Mucosa of descending colon (tissue), 3 donors: Measurements from ENCODE around the gene GPR132. TPM values are rescaled to one million over a fixed set of nuclear protein-coding genes. Genes with fewer than 3 reads are reported as not detected.

Experiments used
- ATAC-seq: fragments of 200-7000 bp; cut with Tn5 transposase; one replicate; pipeline ENCODE4 v1.9.1; 2020; ENCODE audit warnings: mild to moderate bottlenecking, moderate library complexity
- DNase-seq, 3 donors: peaks; one replicate each; pipeline ENCODE4 v3.0.0-alpha.2; 2020
- H3K36me3 ChIP-seq: fragments of 200-600 bp; one replicate; pipeline ENCODE4 v1.8.0; 2021; ENCODE audit warnings: low read depth, mild to moderate bottlenecking
- H3K4me1 ChIP-seq: fragments of 200-600 bp; one replicate; pipeline ENCODE4 v1.8.0; 2021; ENCODE audit warnings: low read depth, mild to moderate bottlenecking
- H3K4me3 ChIP-seq: fragments of 200-600 bp; one replicate; pipeline ENCODE4 v1.8.0; 2021; ENCODE audit warnings: mild to moderate bottlenecking
- H3K9me3 ChIP-seq: fragments of 200-600 bp; one replicate; pipeline ENCODE4 v1.8.0; 2021; ENCODE audit warnings: mild to moderate bottlenecking
- intact Hi-C, 2 donors: fragments of 100-400 bp; cut with DNase I in 1 of 2; cut with micrococcal nuclease in 1 of 2; formaldehyde crosslinking; loops; one replicate each; pipeline versions ENCODE4 v1.11.0 to v1.11.1; 2022; cut with DNase I, micrococcal nuclease
- total RNA-seq, 3 donors: library from RNA; stranded (reverse); fragmentation: NEBNext Ultra II Directional in 2 of 3; extraction: Animal tissue kit (Norgen Biotek cat#: 25700) in 2 of 3; gene quantifications; one replicate each; pipeline versions ENCODE4 v1.2.1 to v1.2.4, GENCODE V29; 2021 to 2023
- TF ChIP-seq, protein P1 (sequence below): fragments of 200-600 bp; IDR thresholded peaks from one replicate; pipeline ENCODE4 v1.8.0; 2022; ENCODE audit warnings: antibody characterized with exemption, mild to moderate bottlenecking
- donor health status: DM: no; HTN: no; CAD: no; lungs with moderate emphysema.
- donor health status: DM: no; HTN: no; CAD: no.
- donor health status: DM: no; HTN: yes; CAD: no.

Gene GPR132
- total RNA-seq, 3 donors from 2014 or later: 1.7 to 4.0 (median 3.1) TPM

DNA sequence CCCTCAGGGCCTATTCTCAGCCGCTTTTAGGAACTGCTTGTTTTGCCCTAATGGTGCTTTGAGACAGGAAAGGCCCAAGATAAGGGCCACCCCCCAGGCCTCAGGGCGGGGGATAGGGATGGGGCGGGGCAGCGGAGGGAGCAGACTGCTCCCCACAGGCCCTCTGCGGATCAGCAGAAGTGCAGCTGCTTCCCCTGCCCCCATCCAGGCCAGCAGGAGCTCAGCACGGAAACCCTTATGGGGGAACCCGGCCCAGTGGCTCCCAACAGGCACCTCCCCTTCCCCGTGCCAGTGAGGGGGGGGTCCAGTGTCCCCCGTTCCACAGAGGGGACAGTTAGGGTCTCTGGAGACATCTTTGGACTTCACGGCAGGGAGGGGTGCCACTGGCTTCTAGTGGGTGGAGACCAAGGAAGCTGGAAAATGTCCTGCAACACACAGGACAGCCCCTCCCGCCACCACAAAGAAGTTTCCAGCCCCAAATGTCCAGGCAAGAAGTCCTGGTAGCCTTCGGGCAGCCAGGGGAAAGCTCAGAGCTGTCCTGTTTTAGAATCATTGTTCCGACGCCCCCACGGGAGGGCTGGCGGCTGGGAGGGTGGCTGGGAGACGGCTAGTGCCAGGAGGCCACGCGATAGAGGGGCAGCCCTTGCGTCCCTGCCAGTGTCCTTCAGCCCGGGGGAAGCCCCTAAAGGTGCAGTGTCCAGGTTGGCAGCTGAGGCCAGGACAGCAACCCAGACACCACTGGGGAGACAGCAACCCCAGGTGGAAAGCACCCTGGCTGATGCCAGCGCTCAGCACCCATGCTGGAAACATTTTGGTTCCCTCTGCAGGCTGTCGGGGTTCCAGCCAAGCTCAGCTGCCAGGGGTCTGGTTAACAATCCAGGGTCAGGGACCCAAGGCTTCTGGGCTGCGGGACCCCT lies 10.4 kb upstream of the GPR132 start:
- H3K36me3 ChIP-seq: no peaks in the 10 kb centered on the region
- TF ChIP-seq, protein P1, sequence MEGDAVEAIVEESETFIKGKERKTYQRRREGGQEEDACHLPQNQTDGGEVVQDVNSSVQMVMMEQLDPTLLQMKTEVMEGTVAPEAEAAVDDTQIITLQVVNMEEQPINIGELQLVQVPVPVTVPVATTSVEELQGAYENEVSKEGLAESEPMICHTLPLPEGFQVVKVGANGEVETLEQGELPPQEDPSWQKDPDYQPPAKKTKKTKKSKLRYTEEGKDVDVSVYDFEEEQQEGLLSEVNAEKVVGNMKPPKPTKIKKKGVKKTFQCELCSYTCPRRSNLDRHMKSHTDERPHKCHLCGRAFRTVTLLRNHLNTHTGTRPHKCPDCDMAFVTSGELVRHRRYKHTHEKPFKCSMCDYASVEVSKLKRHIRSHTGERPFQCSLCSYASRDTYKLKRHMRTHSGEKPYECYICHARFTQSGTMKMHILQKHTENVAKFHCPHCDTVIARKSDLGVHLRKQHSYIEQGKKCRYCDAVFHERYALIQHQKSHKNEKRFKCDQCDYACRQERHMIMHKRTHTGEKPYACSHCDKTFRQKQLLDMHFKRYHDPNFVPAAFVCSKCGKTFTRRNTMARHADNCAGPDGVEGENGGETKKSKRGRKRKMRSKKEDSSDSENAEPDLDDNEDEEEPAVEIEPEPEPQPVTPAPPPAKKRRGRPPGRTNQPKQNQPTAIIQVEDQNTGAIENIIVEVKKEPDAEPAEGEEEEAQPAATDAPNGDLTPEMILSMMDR: no peak
- DNase-seq (peak; percentile 33 to 80 (median 60)), ATAC-seq (peak; percentile 72)
- no peaks in the 10 kb centered on the region for H3K4me1 ChIP-seq
- no peaks in the 10 kb centered on the region for H3K9me3 ChIP-seq
- intact Hi-C loops: no loop called here
- H3K4me3 ChIP-seq: no peak overlapping the region

GRCh38 chr14:105074601-105075053 lies 9.4 kb upstream of the GPR132 start:
- H3K4me1 ChIP-seq: no peaks in the 10 kb centered on the region
- DNase-seq: peak in 1 of 3 donors; percentile 62
- intact Hi-C loops: no loop called here
- H3K4me3 ChIP-seq: no peak overlapping the region
- TF ChIP-seq, protein P1: no peak
- H3K36me3 ChIP-seq: no peaks in the 10 kb centered on the region
- peak; percentile 15 for ATAC-seq
- H3K9me3 ChIP-seq: no peaks in the 10 kb centered on the region

GRCh38 chr14:105073720-105074600 lies 8.7 kb upstream of the GPR132 start:
- H3K9me3 ChIP-seq: no peaks in the 10 kb centered on the region
- H3K36me3 ChIP-seq: no peaks in the 10 kb centered on the region
- no peak overlapping the region for H3K4me3 ChIP-seq
- TF ChIP-seq, protein P1: no peak
- intact Hi-C loops: no loop called here
- no peaks in the 10 kb centered on the region for H3K4me1 ChIP-seq
- peak in 1 of 3 donors; percentile 50 for DNase-seq
- ATAC-seq: no peak

DNA sequence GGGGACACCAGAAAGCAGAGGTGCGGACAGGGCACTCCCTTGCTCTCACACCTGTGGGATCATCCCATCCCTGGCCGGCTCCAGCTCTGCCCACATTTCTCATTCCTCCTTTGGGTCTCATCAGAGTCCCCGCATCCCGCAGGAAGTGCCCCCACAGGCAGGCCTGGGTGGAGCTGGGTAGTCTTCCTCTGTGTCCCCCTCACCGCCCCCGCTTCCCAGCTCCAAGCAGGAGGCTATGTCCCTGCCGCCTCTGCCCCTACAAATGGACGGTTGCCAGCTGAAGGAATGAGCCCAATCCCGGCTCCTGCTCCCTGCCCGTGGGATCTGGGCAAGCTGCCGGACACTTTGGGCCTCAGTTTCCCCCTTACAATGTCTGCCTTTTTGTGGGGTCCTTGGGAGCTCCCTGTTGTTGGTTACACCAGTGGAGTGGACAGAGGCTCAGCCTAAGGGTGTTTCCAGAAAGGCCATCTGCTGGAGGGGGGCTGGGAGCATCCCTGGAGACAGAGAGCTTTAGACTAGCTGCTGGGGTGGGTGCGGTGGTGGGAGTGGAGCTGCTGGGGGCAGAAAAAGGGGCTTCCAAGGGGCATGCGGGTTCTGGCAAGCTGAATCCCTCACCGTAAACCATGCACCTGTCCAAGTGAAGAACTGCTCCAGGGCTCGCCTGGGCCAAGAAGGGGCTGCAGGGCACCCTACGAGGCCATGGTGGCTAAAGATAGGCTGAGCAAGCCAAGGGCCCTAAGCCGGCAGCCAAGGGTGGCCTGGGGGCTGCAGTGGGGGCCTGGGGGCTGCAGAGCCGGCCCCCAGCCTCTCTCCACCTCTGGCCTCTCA lies 7.9 kb upstream of the GPR132 start:
- TF ChIP-seq, protein P1: no peak
- intact Hi-C loops: no loop called here
- ATAC-seq: no peak

GRCh38 chr14:105072381-105072861 lies 7.2 kb upstream of the GPR132 start:
- Histone ChIP-seq H3K4me3 (no peak overlapping the region), H3K4me1 (no peaks in the 10 kb centered on the region), H3K36me3 (no peaks in the 10 kb centered on the region), H3K9me3 (no peaks in the 10 kb centered on the region)
- intact Hi-C loops: no loop called here
- TF ChIP-seq, protein P1: no peak
- DNase-seq (peak in 1 of 3 donors; percentile 47), ATAC-seq (no peak)

More for the DNA sequence above, 7.9 kb upstream of the GPR132 start:
- DNase-seq: peak in 1 of 3 donors; percentile 49
- no peaks in the 10 kb centered on the region for H3K36me3 ChIP-seq
- no peak overlapping the region for H3K4me3 ChIP-seq
- no peaks in the 10 kb centered on the region for H3K4me1 ChIP-seq
- H3K9me3 ChIP-seq: no peaks in the 10 kb centered on the region
